Body of pancreas (tissue), 4 donors: ENCODE measurements around the gene ANKRD34C.

Experiments
- CTCF ChIP-seq, 7 experiments: fragments of 450-650 bp in 4 of 7; fragments of 200-600 bp in 3 of 7; sonication (generic) in 3 of 7; IDR thresholded peaks; one replicate each; pipeline ENCODE4 v1.5.1; 2016 to 2019; ENCODE audit warnings: antibody characterized with exemption in 7 of 7
- POLR2A ChIP-seq, 3 donors: fragments of 450-650 bp; IDR thresholded peaks; one replicate each; pipeline ENCODE4 v1.6.1; 2016; ENCODE audit warnings: antibody characterized with exemption in 3 of 3, mild to moderate bottlenecking in 2 of 3

GRCh38 chr15:79296583-79296982, 14.1 kb downstream of the ANKRD34C start:
- TF ChIP-seq CTCF (IDR thresholded peaks at IDR 0.05) (peak in 1 of 7 experiments; percentile 11), POLR2A (IDR thresholded peaks at IDR 0.05) (no peak)
